Thyroid gland (tissue), 4 donors: ENCODE data around the gene PTPRN2.

Source experiments
- POLR2A ChIP-seq, 2 donors: fragments of 450-650 bp; IDR thresholded peaks; one replicate each; pipeline ENCODE4 v1.6.1; 2017; ENCODE audit warnings: antibody characterized with exemption in 2 of 2, mild to moderate bottlenecking in 2 of 2, moderate library complexity in 1 of 2
- TF ChIP-seq, protein P1 (sequence below), 6 experiments: fragments of 200-600 bp in 3 of 6; fragments of 450-650 bp in 3 of 6; sonication (generic) in 3 of 6; IDR thresholded peaks; one replicate each; pipeline ENCODE4 v1.5.1; 2016 to 2019; ENCODE audit warnings: antibody characterized with exemption in 6 of 6, mild to moderate bottlenecking in 2 of 6, inconsistent platforms in 1 of 6, moderate library complexity in 1 of 6

- TF ChIP-seq, protein P1, sequence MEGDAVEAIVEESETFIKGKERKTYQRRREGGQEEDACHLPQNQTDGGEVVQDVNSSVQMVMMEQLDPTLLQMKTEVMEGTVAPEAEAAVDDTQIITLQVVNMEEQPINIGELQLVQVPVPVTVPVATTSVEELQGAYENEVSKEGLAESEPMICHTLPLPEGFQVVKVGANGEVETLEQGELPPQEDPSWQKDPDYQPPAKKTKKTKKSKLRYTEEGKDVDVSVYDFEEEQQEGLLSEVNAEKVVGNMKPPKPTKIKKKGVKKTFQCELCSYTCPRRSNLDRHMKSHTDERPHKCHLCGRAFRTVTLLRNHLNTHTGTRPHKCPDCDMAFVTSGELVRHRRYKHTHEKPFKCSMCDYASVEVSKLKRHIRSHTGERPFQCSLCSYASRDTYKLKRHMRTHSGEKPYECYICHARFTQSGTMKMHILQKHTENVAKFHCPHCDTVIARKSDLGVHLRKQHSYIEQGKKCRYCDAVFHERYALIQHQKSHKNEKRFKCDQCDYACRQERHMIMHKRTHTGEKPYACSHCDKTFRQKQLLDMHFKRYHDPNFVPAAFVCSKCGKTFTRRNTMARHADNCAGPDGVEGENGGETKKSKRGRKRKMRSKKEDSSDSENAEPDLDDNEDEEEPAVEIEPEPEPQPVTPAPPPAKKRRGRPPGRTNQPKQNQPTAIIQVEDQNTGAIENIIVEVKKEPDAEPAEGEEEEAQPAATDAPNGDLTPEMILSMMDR (IDR thresholded peaks at IDR 0.05) = no peak
- no peak for TF ChIP-seq POLR2A (IDR thresholded peaks at IDR 0.05)
Observed at GRCh38 chr7:157944051-157944450, 643.6 kb downstream of the PTPRN2 start.
